NCI-H748 treated with DMSO at 0.1 percent for 48 hours (cell line): ENCODE measurements around the gene PROKR2.

Experiments used
- DNase-seq: peaks from one replicate; lab custom pipeline; 2025; lab: John Stamatoyannopoulos, UW

PROKR2 gene

GRCh38 chr20:5316188-5317158 lies at the start of gene PROKR2:
Gene PROKR2, minus strand, starts transcription at chr20:5316954. Its CDS starts 2,585 bp downstream, at chr20:5314369.
- no peak for DNase-seq

- no peak for DNase-seq
Measured at GRCh38 chr20:5364997-5365597, 48.3 kb upstream of the PROKR2 start.

GRCh38 chr20:5364136-5364821 lies 47.5 kb upstream of the PROKR2 start:
- DNase-seq: no peak

GRCh38 chr20:5362771-5363170 lies 46.0 kb upstream of the PROKR2 start:
- no peak for DNase-seq

- no peak for DNase-seq
Measured at GRCh38 chr20:5361176-5361575, 44.4 kb upstream of the PROKR2 start.

- no peak for DNase-seq
Measured at GRCh38 chr20:5357946-5358345, 41.2 kb upstream of the PROKR2 start.

- no peak for DNase-seq
Measured at GRCh38 chr20:5356941-5357340, 40.2 kb upstream of the PROKR2 start.

GRCh38 chr20:5354901-5355300 lies 38.1 kb upstream of the PROKR2 start:
- no peak for DNase-seq

GRCh38 chr20:5353624-5354496 lies 37.1 kb upstream of the PROKR2 start:
- DNase-seq: no peak

- no peak for DNase-seq
Measured at GRCh38 chr20:5349448-5349847, 32.7 kb upstream of the PROKR2 start.

- no peak for DNase-seq
Measured at GRCh38 chr20:5342021-5342420, 25.3 kb upstream of the PROKR2 start.

GRCh38 chr20:5331340-5331739 lies 14.6 kb upstream of the PROKR2 start:
- DNase-seq: no peak

- DNase-seq: no peak
Measured at GRCh38 chr20:5328268-5328667, 11.5 kb upstream of the PROKR2 start.

GRCh38 chr20:5327356-5327755 lies 10.6 kb upstream of the PROKR2 start:
- DNase-seq: no peak

GRCh38 chr20:5315807-5316187 lies 957 bp downstream of the PROKR2 start:
- no peak for DNase-seq

- DNase-seq: no peak
Measured at GRCh38 chr20:5313916-5314315, 2.8 kb downstream of the PROKR2 start.

GRCh38 chr20:5312518-5312917 lies 4.2 kb downstream of the PROKR2 start:
- no peak for DNase-seq

- no peak for DNase-seq
Measured at GRCh38 chr20:5309971-5310370, 6.8 kb downstream of the PROKR2 start.

GRCh38 chr20:5298811-5299210 lies 17.9 kb downstream of the PROKR2 start:
- no peak for DNase-seq

GRCh38 chr20:5297280-5298004 lies 19.3 kb downstream of the PROKR2 start:
- no peak for DNase-seq

- no peak for DNase-seq
Measured at GRCh38 chr20:5290596-5290995, 26.2 kb downstream of the PROKR2 start.
